Urinary bladder (tissue), 4 donors: Measurements from ENCODE around the gene ATG16L1. TPM values are rescaled to one million over a fixed set of nuclear protein-coding genes. Genes with fewer than 3 reads are reported as not detected.
A peak's percentile ranks its signal among the peaks of the same experiment; 100 is the strongest.

ENCODE experiments used
- DNase-seq: peaks from one replicate; pipeline ENCODE4 v3.0.0-alpha.2; 2015; ENCODE audit errors: extremely low spot score
- H3K27ac ChIP-seq: one replicate; pipeline ENCODE4 v1.5.1; 2013; ENCODE audit warnings: low read depth, mild to moderate bottlenecking, moderate library complexity
- H3K36me3 ChIP-seq: one replicate; pipeline ENCODE4 v1.6.1; 2013; ENCODE audit warnings: mild to moderate bottlenecking, moderate library complexity; ENCODE audit not compliant: insufficient read depth
- H3K4me1 ChIP-seq: one replicate; pipeline ENCODE4 v1.6.1; 2013; ENCODE audit warnings: mild to moderate bottlenecking, moderate library complexity; ENCODE audit not compliant: insufficient read depth
- H3K4me3 ChIP-seq: one replicate; pipeline ENCODE4 v1.5.1; 2013; ENCODE audit warnings: low read depth, low read length
- WGBS: extraction: QIAGEN DNeasy Blood & Tissue Kit; methylation state at CpG from one replicate; pipeline ENCODE4 v1.1.7; 2013; 5-methylcytosine and 5-hydroxymethylcytosine counted together
- polyA plus RNA-seq: library from polyadenylated mRNA; stranded (reverse); fragments of 200-250 nt; gene quantifications from one replicate; pipeline ENCODE4 v1.2.3, GENCODE V29; 2013
- total RNA-seq: library from RNA; depleted of rRNA; stranded (reverse); fragments of >200 nt; gene quantifications from one replicate; pipeline ENCODE4 v1.2.3, GENCODE V29; 2014
- donor health status: healthy with polysubstance abuse.
- donor health status: healthy.

ATG16L1 gene
- total RNA-seq (29.5 TPM), polyA plus RNA-seq (24.5 TPM)

DNA sequence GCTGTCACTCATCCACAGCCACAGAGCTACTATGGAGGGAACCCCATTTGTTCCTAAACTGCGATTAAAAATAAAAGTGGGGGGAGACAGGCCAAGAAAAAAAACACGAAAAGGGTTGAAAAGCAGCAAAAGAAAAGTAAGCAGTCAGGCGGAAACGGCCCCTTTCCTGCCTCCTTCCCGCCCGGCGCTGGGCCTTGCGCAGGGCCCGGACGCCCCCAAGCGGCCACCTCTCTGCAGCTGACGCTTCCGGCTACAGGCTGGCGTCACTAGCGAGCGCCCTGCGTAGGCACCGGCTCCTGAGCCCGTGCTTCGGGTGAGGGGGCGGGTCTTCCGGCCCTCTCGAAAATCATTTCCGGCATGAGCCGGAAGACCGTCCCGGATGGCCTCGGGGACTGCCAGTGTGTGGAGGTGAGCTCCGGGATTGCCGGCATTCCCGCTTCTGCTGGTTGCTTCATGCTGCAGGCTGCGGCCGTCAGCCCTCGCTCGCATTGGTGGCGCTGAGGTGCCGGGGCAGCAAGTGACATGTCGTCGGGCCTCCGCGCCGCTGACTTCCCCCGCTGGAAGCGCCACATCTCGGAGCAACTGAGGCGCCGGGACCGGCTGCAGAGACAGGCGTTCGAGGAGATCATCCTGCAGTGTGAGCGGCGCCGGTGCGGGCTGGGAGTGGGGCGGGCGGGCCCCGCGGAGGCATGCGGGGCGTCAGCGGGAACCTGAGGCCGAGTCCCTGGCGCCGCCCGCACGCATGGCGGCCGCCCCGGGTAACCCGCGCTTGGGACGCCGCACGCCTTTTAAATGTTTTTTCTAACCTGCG, at the start of gene ATG16L1:
Gene ATG16L1, plus strand, starts transcription at position 368 of the 811 bp plus-strand sequence. Its CDS starts 155 bp downstream, at position 523.
- peak; percentile 85 for DNase-seq
- Histone ChIP-seq H3K4me1 (no peaks in the 10 kb centered on the region), H3K27ac (no peak within 1 kb of the TSS), H3K36me3 (no peaks in the 10 kb centered on the region), H3K4me3 (peak within 1 kb of the TSS; percentile 87)
- under 1% methylated on average over 75 of the region's 75 CpGs for WGBS

DNA sequence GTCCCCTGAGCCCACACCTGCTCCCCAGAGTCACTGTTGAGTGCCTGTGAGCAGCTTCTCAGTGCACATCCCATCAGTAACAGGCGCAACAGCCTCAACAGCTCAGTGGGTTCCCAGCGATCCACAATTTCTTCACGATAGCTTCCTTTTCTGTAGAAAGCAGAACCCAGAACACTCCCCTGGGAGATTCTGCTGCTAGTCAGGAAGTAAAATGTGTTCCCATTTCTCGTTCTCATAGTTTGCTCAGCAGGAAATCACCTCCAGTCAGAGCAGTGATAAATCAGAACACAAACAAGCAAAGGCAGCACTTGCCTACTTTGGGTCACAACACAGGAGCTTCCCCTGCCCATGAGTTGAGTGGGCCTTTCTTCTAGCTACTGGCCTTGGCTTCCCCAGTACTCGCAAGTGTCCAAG, 48.9 kb upstream of the ATG16L1 start:
- no peak overlapping the region for H3K4me3 ChIP-seq
- no peak for DNase-seq
- H3K36me3 ChIP-seq = no peaks in the 10 kb centered on the region
- WGBS = 77% methylated on average over 5 of the region's 5 CpGs
- H3K27ac ChIP-seq = no peak overlapping the region
- no peaks in the 10 kb centered on the region for H3K4me1 ChIP-seq

DNA sequence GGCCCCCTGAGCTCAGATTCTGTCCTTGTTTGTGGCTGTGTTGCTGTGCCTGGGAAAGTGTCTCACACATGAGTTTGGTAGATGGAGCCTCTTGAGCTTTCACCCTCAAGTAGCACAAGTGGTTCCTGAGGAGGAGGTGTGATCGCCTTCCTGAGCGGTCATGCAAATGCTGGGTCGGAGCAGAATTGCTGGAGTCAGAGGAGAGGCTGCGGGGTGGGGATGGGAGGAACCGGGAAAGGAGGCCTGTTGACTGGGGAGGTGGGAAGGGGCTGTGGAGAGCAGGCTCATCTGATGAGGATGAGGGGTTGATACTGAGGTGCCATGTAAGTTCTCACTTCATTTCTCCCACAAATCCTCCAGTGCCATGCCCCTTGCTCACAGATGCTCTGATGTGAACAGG, 48.4 kb upstream of the ATG16L1 start:
- H3K36me3 ChIP-seq = no peaks in the 10 kb centered on the region
- no peak for DNase-seq
- no peaks in the 10 kb centered on the region for H3K4me1 ChIP-seq
- H3K4me3 ChIP-seq = no peak overlapping the region
- 96% methylated on average over 5 of the region's 5 CpGs for WGBS
- no peak overlapping the region for H3K27ac ChIP-seq

DNA sequence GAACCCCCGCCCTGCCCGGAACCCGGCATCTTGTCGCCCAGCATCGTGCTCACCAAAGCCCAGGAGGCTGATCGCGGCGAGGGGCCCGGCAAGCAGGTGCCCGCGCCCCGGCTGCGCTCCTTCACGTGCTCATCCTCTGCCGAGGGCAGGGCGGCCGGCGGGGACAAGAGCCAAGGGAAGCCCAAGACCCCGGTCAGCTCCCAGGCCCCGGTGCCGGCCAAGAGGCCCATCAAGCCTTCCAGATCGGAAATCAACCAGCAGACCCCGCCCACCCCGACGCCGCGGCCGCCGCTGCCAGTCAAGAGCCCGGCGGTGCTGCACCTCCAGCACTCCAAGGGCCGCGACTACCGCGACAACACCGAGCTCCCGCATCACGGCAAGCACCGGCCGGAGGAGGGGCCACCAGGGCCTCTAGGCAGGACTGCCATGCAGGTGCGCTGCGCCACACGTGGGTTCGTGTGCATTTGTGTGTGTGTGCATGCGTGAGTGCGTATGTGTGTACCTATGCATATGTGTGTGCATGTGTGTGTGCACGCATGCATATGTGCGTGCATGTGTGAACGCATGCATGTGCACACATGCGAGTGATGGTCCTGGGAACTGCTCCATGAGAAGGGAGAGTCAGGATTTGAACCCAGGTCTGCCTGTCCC, 47.1 kb upstream of the ATG16L1 start:
- H3K27ac ChIP-seq = no peak overlapping the region
- WGBS = 89% methylated on average over 50 of the region's 50 CpGs
- no peak overlapping the region for H3K4me3 ChIP-seq
- H3K36me3 ChIP-seq = no peaks in the 10 kb centered on the region
- DNase-seq = no peak
- no peaks in the 10 kb centered on the region for H3K4me1 ChIP-seq

DNA sequence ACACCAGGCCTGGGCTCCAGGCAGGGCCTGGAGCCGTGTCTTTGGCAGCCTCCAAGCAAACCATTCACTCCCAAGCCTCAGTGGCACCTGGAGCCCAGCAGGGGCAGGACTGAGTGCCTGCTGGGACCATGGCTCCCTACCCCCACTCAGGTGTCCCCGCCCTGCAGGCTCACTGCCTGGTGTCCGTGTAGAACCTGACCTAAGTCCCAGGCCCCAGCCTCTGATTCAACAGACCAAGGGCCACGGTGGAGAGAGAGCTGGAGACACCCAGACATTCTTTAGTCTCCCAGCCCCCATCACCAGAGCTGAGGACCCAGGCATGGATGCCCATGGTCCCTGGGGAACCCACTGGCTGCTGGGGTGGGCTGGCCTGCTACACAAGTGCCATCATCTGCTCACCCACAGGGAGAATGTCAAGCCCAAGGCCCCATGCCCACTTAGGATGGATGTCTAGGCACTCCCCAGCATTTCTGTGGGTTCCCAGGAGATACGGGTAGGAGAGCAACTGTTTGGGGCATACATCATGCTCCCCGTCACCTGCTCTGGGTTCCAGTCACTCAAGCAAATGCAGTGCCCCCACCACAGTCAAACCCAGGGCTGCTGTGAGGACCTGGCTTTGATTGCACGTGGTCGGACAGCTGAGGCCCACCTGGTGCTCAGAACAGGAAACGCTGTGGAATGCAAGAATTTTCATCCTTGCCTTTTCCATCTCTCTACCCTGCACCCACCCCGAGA, 42.9 kb upstream of the ATG16L1 start:
- no peak for DNase-seq
- no peak overlapping the region for H3K4me3 ChIP-seq
- H3K4me1 ChIP-seq = no peaks in the 10 kb centered on the region
- no peaks in the 10 kb centered on the region for H3K36me3 ChIP-seq
- no peak overlapping the region for H3K27ac ChIP-seq
- 73% methylated on average over 10 of the region's 10 CpGs for WGBS

DNA sequence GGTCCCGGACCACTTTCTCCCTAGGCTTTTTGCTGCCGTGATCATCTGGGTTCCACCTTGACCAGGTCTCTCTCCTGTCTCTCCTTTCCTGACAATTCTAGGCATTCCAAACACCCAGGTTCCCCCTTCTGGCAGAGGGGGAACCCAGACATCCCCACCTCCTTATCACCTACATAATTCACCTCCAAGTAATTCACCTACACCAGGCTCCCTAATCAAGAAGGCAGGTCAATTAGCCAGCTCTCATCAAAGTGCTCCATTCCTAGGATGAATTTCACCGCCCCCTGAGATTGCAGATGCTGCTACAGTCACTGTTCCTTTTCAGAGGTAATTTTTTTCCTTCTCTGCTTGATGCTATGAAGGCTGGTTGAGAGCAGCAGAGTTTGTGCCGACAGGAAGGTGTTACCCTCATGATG, 42.3 kb upstream of the ATG16L1 start:
- H3K27ac ChIP-seq = no peak overlapping the region
- H3K4me1 ChIP-seq = no peaks in the 10 kb centered on the region
- WGBS = 62% methylated on average over 4 of the region's 4 CpGs

DNA sequence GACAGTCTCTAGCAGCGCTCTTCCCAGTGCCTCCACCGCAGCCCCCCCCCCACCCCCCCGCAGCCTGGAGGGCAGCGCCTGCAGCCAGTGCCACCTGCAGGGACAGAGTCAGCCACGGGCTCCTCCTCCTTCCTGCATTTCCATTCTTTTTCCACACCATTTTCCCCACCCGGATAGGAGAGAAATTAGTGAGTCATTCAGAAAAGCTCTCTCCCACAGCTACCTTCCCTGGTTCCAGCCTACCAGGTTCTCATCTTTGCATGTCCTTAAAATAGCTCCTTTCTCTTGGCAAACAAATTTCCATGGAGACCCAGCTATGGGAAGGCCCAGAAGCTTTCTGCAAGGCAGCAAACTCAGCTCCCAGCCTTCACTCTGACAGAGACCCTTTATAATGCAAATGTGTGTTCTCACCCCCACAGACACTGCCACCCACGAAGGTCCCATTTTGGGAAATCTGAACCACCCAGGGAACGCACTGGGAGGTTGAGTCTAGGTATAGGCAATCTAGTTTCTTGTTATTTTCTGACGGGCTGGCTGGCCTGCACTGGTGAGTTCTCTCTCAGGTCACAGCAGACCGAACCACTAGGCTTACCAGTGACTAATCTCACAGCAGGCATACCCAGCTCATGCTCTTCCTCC, 41.8 kb upstream of the ATG16L1 start:
- Histone ChIP-seq H3K36me3 (no peaks in the 10 kb centered on the region), H3K27ac (no peak overlapping the region), H3K4me1 (no peaks in the 10 kb centered on the region), H3K4me3 (no peak overlapping the region)
- WGBS = 38% methylated on average over 10 of the region's 10 CpGs
- no peak for DNase-seq

More for the DNA sequence above, 42.3 kb upstream of the ATG16L1 start:
- no peak for DNase-seq
- Histone ChIP-seq H3K4me3 (no peak overlapping the region), H3K36me3 (no peaks in the 10 kb centered on the region)

DNA sequence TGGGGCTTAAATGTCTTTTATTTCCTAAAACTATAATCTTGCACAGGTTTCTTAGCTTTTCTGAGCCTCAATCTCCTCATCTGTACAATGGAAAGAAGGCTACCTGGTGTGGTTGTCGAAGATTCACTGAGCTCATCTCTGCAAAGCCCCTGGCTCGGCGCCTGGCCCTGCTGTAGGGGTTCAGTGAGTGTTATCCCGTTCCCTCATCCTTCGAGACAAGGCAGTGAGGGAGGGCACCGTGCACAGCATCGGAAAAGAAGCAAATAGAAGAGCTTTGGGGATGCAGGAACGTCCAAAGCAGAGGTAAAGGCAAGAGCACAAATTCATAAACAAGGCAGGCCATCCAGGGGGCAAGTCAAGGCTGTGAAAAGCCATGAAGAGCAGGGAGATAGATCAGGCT, 41.2 kb upstream of the ATG16L1 start:
- no peaks in the 10 kb centered on the region for H3K36me3 ChIP-seq
- H3K4me3 ChIP-seq = no peak overlapping the region
- no peak for DNase-seq
- H3K27ac ChIP-seq = no peak overlapping the region
- no peaks in the 10 kb centered on the region for H3K4me1 ChIP-seq
- WGBS = 84% methylated on average over 8 of the region's 8 CpGs

DNA sequence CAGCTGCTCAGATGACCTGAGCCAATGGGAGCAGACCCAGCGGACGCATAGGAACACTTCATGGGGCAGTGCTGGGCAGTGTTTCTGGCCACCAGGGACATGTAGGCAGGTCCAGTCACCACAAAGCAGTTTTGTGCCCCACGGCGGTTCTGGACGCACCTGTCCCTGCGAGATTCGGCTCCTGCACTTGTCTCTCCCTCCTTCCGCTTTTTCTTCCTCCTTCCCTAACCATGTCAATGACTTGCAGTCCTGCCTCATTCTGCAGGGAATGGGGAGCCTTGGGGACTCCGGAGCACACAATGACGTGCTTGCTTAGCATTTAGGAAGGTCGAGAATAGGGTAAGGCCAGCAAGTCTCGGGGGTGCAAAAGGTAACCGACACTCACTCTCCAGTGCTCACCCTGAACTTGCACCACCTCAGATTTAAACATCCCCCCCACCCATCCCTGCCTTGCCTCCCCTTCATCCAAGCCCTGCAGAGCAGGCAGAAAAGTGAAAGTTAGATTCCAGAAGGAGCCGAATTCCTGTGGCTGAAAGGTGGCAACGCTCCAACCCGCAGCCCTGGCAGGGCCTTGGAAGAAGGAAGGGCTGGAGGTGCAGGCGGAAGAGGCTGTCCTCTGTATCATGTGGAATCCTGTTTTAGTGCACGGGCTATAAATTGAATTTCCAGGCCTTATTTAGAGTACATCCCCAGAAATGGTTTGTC, 40.5 kb upstream of the ATG16L1 start:
- H3K4me1 ChIP-seq = no peaks in the 10 kb centered on the region
- no peak overlapping the region for H3K4me3 ChIP-seq
- 51% methylated on average over 18 of the region's 18 CpGs for WGBS
- no peak overlapping the region for H3K27ac ChIP-seq
- no peak for DNase-seq
- no peaks in the 10 kb centered on the region for H3K36me3 ChIP-seq

DNA sequence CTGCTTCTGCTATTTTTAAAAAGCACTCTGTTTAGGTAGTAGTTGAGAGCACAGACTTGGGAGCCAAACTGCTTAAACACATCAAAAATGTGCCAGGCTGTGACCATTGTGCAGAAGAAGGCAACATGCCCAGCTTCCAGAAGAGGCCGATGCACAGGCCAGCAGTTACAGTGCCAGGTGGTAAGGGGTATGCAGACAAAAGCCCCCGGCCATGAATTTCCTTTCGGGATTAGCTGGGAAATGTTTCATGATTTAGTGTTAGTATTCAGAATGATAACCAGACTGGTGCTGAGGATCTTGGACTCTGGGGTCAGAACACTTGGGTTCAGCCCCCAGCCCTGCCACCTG, 40.0 kb upstream of the ATG16L1 start:
- WGBS = 43% methylated on average over 3 of the region's 3 CpGs
- DNase-seq = no peak
- Histone ChIP-seq H3K27ac (no peak overlapping the region), H3K4me1 (no peaks in the 10 kb centered on the region), H3K36me3 (no peaks in the 10 kb centered on the region), H3K4me3 (no peak overlapping the region)

DNA sequence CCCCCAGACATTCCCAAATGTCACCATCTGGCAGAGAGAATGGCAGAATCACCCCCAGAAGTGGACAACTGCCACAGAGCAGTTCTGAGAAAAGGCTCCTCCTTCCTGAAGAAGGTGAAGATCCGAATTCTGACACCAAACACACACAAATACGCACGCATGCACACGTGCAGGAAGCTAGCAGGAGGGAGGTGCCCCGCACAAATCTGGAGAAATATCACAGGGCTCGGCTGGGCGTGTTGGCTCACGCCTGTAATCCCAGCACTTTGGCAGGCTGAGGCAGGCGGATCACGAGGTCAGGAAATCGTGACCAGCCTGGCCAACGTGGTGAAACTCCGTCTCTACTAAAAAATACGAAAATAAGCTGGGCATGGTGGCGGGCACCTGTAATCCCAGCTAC, 38.5 kb upstream of the ATG16L1 start:
- Histone ChIP-seq H3K4me3 (no peak overlapping the region), H3K27ac (no peak overlapping the region), H3K36me3 (no peaks in the 10 kb centered on the region), H3K4me1 (no peaks in the 10 kb centered on the region)
- 82% methylated on average over 15 of the region's 15 CpGs for WGBS
- no peak for DNase-seq

DNA sequence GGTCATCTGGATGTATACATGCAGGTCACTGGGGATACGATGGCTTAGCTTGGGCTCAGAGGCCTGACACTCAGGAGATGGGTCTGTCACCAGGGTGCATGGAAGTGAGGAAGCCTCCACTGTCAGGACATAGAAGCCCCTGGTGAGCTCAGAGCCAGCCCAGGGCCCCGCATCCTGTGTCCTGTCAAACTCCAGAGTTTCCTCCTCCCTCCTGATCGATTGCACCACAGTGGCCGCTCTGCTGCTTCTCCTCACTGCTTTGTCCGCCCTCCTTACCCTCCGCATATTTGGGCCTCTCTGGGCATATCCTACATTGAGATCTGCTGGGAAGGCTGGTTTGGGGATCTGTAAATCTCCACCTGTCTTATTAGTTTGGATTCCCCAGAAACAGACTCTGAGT, 37.5 kb upstream of the ATG16L1 start:
- WGBS = 84% methylated on average over 6 of the region's 6 CpGs
- Histone ChIP-seq H3K4me1 (no peaks in the 10 kb centered on the region), H3K36me3 (no peaks in the 10 kb centered on the region), H3K27ac (no peak overlapping the region), H3K4me3 (no peak overlapping the region)
- no peak for DNase-seq

DNA sequence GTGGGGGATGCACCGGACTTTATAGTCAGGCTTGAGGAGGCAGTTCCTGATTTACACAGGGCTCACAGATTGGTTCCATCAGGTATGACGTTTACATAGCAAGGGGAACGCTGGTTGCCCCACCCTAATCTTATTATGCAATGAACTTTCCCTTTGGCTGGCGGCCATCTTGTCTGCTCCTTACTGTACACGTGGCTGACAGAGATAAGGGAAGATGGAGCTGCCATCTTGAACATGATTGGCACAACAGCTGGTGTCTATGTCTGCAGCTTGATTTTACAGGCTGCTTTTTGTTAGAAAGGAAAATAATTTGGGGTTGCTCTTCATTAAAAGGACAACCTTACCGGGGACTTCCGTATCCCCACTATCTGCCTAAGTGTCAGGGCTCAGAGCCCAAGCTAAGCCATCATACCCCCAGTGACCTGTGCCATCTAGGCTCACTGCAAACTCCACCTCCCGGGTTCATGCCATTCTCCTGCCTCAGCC, 33.5 kb upstream of the ATG16L1 start:
- no peak for DNase-seq
- Histone ChIP-seq H3K4me3 (no peak overlapping the region), H3K4me1 (no peaks in the 10 kb centered on the region), H3K27ac (no peak overlapping the region), H3K36me3 (no peaks in the 10 kb centered on the region)
- 71% methylated on average over 8 of the region's 8 CpGs for WGBS
